ENCODE results near the gene TSSC4.

The TSSC4 gene

GRCh38 chr11:2426826-2427521 lies 26.4 kb downstream of the TSSC4 start:
- no peak for TF ChIP-seq REST (IDR thresholded peaks at IDR 0.05; ENCODE audit: insufficient read depth in 1 of 2, low read depth in 2 of 2, low read length in 2 of 2)
- TF ChIP-seq TAF1 (IDR thresholded peaks at IDR 0.05; ENCODE audit: borderline replicate concordance, insufficient read depth, low read length): no peak
- TF ChIP-seq POLR2AphosphoS5 (IDR thresholded peaks at IDR 0.05; ENCODE audit: low read depth, low read length): no peak
- no peak for TF ChIP-seq SIN3A (IDR thresholded peaks at IDR 0.05; ENCODE audit: borderline replicate concordance, insufficient read depth, low read length)
- no peak for TF ChIP-seq FOXP2 (optimal IDR thresholded peaks at IDR 0.05; ENCODE audit: borderline replicate concordance, extremely low read depth, extremely low read length, insufficient read depth)

GRCh38 chr11:2427721-2428321 lies 27.3 kb downstream of the TSSC4 start:
- TF ChIP-seq TAF1 (IDR thresholded peaks at IDR 0.05; ENCODE audit: borderline replicate concordance, insufficient read depth, low read length) (no peak), POLR2AphosphoS5 (IDR thresholded peaks at IDR 0.05; ENCODE audit: low read depth, low read length) (no peak), FOXP2 (optimal IDR thresholded peaks at IDR 0.05; ENCODE audit: borderline replicate concordance, extremely low read depth, extremely low read length, insufficient read depth) (no peak)

GRCh38 chr11:2428322-2428795 lies 27.8 kb downstream of the TSSC4 start:
- TF ChIP-seq FOXP2 (optimal IDR thresholded peaks at IDR 0.05; ENCODE audit: borderline replicate concordance, extremely low read depth, extremely low read length, insufficient read depth) (no peak), REST (IDR thresholded peaks at IDR 0.05; ENCODE audit: insufficient read depth in 1 of 2, low read depth in 2 of 2, low read length in 2 of 2) (0 out of 4 replicates have a peak, but pooled peaks of 1 of the 2 experiments have one; percentile 12)

- TF ChIP-seq REST (IDR thresholded peaks at IDR 0.05; ENCODE audit: insufficient read depth in 1 of 2, low read depth in 2 of 2, low read length in 2 of 2) (no peak), FOXP2 (optimal IDR thresholded peaks at IDR 0.05; ENCODE audit: borderline replicate concordance, extremely low read depth, extremely low read length, insufficient read depth) (no peak), TAF1 (IDR thresholded peaks at IDR 0.05; ENCODE audit: borderline replicate concordance, insufficient read depth, low read length) (no peak), SIN3A (IDR thresholded peaks at IDR 0.05; ENCODE audit: borderline replicate concordance, insufficient read depth, low read length) (no peak), POLR2AphosphoS5 (IDR thresholded peaks at IDR 0.05; ENCODE audit: low read depth, low read length) (no peak)
Observed at GRCh38 chr11:2431395-2431794, 30.8 kb downstream of the TSSC4 start.

- no peak for TF ChIP-seq POLR2AphosphoS5 (IDR thresholded peaks at IDR 0.05; ENCODE audit: low read depth, low read length)
- TF ChIP-seq SIN3A (IDR thresholded peaks at IDR 0.05; ENCODE audit: borderline replicate concordance, insufficient read depth, low read length): no peak
- TF ChIP-seq FOXP2 (optimal IDR thresholded peaks at IDR 0.05; ENCODE audit: borderline replicate concordance, extremely low read depth, extremely low read length, insufficient read depth): no peak
- TF ChIP-seq TAF1 (IDR thresholded peaks at IDR 0.05; ENCODE audit: borderline replicate concordance, insufficient read depth, low read length): no peak
- no peak for TF ChIP-seq REST (IDR thresholded peaks at IDR 0.05; ENCODE audit: insufficient read depth in 1 of 2, low read depth in 2 of 2, low read length in 2 of 2)
Observed at GRCh38 chr11:2432171-2432621, 31.6 kb downstream of the TSSC4 start.
